Choroid plexus epithelial cell (primary cell): ENCODE data around the gene MGAT4D.

Experiments used
- DNase-seq: peaks from one replicate; pipeline ENCODE4 v3.0.0-alpha.2; 2010; ENCODE audit warnings: low read depth
- H3K4me3 ChIP-seq: 2 replicates; pipeline ENCODE4 v1.5.1; 2011; ENCODE audit warnings: low read depth, mild to moderate bottlenecking, control low read depth, low read length, moderate library complexity
- TF ChIP-seq, protein P1 (sequence below): conservative IDR thresholded peaks from 2 replicates; pipeline ENCODE4 v1.5.1; 2011; ENCODE audit warnings: low read depth, mild to moderate bottlenecking, control low read depth, inconsistent platforms, low read length, moderate library complexity

The MGAT4D gene

DNA sequence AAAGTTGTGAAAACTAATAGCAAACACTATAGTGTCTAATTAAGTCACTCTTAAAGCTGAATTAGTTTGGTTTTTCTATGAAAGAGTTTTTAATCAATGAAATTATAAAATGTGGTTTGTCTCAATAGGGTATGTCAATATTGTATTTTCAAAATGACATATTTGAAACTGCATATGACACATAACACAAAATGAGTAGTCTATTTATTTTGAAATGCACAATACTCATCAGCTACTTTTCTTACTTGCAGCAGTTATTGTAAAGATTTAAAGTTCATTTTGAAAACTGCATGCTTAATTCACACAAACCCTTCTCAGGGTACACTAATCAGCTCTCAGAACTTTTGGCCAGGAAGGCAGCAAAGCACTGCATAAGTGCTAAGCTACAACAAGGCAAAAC, 91.8 kb downstream of the MGAT4D start:
- DNase-seq, result no peak
- H3K4me3 ChIP-seq, result no peak overlapping the region
- TF ChIP-seq, protein P1, sequence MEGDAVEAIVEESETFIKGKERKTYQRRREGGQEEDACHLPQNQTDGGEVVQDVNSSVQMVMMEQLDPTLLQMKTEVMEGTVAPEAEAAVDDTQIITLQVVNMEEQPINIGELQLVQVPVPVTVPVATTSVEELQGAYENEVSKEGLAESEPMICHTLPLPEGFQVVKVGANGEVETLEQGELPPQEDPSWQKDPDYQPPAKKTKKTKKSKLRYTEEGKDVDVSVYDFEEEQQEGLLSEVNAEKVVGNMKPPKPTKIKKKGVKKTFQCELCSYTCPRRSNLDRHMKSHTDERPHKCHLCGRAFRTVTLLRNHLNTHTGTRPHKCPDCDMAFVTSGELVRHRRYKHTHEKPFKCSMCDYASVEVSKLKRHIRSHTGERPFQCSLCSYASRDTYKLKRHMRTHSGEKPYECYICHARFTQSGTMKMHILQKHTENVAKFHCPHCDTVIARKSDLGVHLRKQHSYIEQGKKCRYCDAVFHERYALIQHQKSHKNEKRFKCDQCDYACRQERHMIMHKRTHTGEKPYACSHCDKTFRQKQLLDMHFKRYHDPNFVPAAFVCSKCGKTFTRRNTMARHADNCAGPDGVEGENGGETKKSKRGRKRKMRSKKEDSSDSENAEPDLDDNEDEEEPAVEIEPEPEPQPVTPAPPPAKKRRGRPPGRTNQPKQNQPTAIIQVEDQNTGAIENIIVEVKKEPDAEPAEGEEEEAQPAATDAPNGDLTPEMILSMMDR, result no peak

DNA sequence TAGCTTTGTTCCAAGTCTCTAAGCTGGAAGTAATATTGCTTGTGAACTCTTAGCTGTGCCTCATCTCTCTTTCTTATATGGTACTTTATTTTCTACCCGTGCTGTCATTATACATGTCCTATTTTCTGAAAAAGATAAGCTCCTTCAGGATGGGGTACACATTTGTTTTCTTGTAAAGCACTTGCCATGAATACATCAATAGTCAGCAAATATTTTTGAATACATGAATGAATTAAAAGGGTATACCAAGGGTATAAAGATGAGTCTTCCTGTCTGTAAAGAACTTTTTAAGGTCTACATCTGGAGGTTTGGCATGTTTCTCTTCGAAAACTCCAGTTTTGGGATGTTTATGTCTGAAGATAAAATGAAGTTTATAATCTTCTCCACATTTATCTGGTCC, 98.0 kb downstream of the MGAT4D start:
- no peak overlapping the region for H3K4me3 ChIP-seq
- TF ChIP-seq, protein P1, result no peak
- DNase-seq, result no peak

DNA sequence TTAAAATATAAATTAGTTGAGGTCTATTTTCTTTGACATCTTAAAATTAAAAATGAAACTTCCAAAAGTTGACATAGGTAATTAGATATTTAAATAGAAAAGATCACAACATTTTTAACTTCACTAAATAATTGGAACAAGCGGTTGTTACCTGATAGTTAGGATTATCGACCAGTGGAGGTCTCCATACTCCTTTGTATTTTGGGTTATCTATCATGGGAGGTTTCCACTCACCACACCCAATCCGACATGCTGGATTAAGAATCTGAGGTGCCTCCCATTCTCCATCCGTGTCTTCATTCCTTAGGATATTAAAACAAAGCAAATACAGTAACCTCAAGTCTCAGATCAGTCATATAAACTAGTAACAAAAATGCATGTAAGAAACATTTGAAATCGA, 102.4 kb downstream of the MGAT4D start:
- H3K4me3 ChIP-seq, result no peak overlapping the region
- no peak for DNase-seq
- TF ChIP-seq, protein P1, result no peak
